Psoas muscle (tissue), 8 donors: ENCODE results near the gene KCNMA1. TPM values are rescaled to one million over a fixed set of nuclear protein-coding genes. Genes with fewer than 3 reads are reported as not detected.

ENCODE experiments used
- ATAC-seq, 4 donors: fragments of 200-7000 bp; cut with Tn5 transposase; one replicate each; pipeline ENCODE4 v1.9.1; 2020; ENCODE audit warnings: moderate library complexity in 3 of 4, mild to moderate bottlenecking in 2 of 4
- DNase-seq, 2 donors: peaks; one replicate each; pipeline ENCODE4 v3.0.0-alpha.2; 2020
- H3K27ac ChIP-seq: fragments of 200-600 bp; one replicate; pipeline ENCODE4 v1.8.0; 2022
- H3K27me3 ChIP-seq, 3 donors: fragments of 200-600 bp in 1 of 3; one replicate each; pipeline versions ENCODE4 v1.6.1 to v1.8.0; 2013 to 2022; ENCODE audit warnings: low read length in 2 of 3, mild to moderate bottlenecking in 2 of 3, moderate library complexity in 1 of 3; ENCODE audit not compliant: insufficient read depth in 3 of 3
- H3K36me3 ChIP-seq, 2 donors: fragments of 200-600 bp in 1 of 2; one replicate each; pipeline versions ENCODE4 v1.6.1 to v1.8.0; 2013 to 2022; ENCODE audit warnings: low read depth in 1 of 2, mild to moderate bottlenecking in 1 of 2, moderate library complexity in 1 of 2; ENCODE audit not compliant: insufficient read depth in 1 of 2
- H3K4me1 ChIP-seq: fragments of 200-600 bp; one replicate; pipeline ENCODE4 v1.8.0; 2022
- H3K4me3 ChIP-seq: fragments of 200-600 bp; one replicate; pipeline ENCODE4 v1.8.0; 2022; ENCODE audit warnings: mild to moderate bottlenecking
- H3K9me3 ChIP-seq: fragments of 200-600 bp; one replicate; pipeline ENCODE4 v1.8.0; 2022
- WGBS, 3 donors: extraction: QIAGEN DNeasy Blood & Tissue Kit; methylation state at CpG; one replicate each; pipeline versions ENCODE4 v1.1.6 to v1.1.7; 2013; 5-methylcytosine and 5-hydroxymethylcytosine counted together
- intact Hi-C, 2 donors: fragments of 100-400 bp; cut with DNase I; formaldehyde crosslinking; loops; one replicate each; pipeline versions ENCODE4 v1.11.0 to v1.14.2; 2022
- polyA plus RNA-seq, 3 donors: library from polyadenylated mRNA; stranded (reverse); fragments of 200-250 nt; gene quantifications; one replicate each; pipeline ENCODE4 v1.2.3, GENCODE V29; 2013
- total RNA-seq, 4 donors: library from RNA; stranded (reverse); fragmentation: NEBNext Ultra II Directional in 2 of 4; extraction: Animal tissue kit (Norgen Biotek cat#: 25700) in 2 of 4; gene quantifications; one replicate each; pipeline versions ENCODE4 v1.2.1 to v1.2.4, GENCODE V29; 2021 to 2023
- TF ChIP-seq, protein P1 (sequence below): fragments of 200-600 bp; IDR thresholded peaks from one replicate; pipeline ENCODE4 v1.8.0; 2022; ENCODE audit warnings: antibody characterized with exemption
- donor health status: healthy with polysubstance abuse.
- donor health status: DM: no; HTN: no; CAD: no; lungs with moderate emphysema.
- donor health status: Bipolar disorder and iron deficiency.
- donor health status: healthy.
- donor health status: DM: yes; HTN: yes; CAD: no.
- donor health status: DM: no; HTN: no; CAD: no.
- donor health status: DM: no; HTN: no; CAD: no.
- donor health status: DM: yes; HTN: yes; CAD: no.

The KCNMA1 gene
- total and polyA plus RNA-seq, 7 donors = 7.9 to 53.0 (median 41.9) TPM

- no peaks in the 10 kb centered on the region for H3K27me3 ChIP-seq
- intact Hi-C loops = no loop called here
- H3K27ac ChIP-seq = no peak overlapping the region
Measured at GRCh38 chr10:77156406-77156879, 481.2 kb downstream of the KCNMA1 start.

DNA sequence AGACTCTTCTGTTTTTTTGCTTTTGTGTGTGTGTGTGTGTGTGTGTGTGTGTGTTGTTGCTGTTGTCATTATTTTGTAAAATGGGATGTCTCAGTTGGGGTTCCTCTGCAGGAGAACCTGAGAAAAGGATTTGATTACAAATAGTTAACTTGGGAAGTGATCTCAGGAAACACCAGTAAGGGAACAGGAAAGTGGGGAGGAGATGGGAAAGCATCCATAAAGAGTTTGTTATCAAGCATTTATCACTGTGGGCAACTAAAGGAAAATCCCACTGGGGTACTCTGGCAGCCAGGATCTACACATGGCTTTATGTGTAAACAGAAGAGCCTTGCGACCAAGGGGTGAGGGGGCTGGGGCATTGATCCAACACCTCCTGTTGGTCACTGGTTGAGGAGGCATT is 485.4 kb downstream of the KCNMA1 start:
- no peak for ATAC-seq
- no peaks in the 10 kb centered on the region for H3K36me3 ChIP-seq
- no peaks in the 10 kb centered on the region for H3K27me3 ChIP-seq
- no peak overlapping the region for H3K4me3 ChIP-seq
- DNase-seq = no peak
- intact Hi-C loops = no loop called here
- 80 to 95% (median 88%) methylated on average over 1 of the region's 1 CpG for WGBS, 3 donors
- H3K9me3 ChIP-seq = no peaks in the 10 kb centered on the region
- TF ChIP-seq, protein P1, sequence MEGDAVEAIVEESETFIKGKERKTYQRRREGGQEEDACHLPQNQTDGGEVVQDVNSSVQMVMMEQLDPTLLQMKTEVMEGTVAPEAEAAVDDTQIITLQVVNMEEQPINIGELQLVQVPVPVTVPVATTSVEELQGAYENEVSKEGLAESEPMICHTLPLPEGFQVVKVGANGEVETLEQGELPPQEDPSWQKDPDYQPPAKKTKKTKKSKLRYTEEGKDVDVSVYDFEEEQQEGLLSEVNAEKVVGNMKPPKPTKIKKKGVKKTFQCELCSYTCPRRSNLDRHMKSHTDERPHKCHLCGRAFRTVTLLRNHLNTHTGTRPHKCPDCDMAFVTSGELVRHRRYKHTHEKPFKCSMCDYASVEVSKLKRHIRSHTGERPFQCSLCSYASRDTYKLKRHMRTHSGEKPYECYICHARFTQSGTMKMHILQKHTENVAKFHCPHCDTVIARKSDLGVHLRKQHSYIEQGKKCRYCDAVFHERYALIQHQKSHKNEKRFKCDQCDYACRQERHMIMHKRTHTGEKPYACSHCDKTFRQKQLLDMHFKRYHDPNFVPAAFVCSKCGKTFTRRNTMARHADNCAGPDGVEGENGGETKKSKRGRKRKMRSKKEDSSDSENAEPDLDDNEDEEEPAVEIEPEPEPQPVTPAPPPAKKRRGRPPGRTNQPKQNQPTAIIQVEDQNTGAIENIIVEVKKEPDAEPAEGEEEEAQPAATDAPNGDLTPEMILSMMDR = no peak
- H3K27ac ChIP-seq = no peak overlapping the region
- H3K4me1 ChIP-seq = peaks cover under 1% of the 10 kb centered on the region

More at GRCh38 chr10:77156406-77156879, 481.2 kb downstream of the KCNMA1 start:
- Histone ChIP-seq H3K4me3 (no peak overlapping the region), H3K9me3 (no peaks in the 10 kb centered on the region), H3K36me3 (no peaks in the 10 kb centered on the region), H3K4me1 (no peaks in the 10 kb centered on the region)
- WGBS, 3 donors = 49 to 70% (median 66%) methylated on average over 5 of the region's 5 CpGs
- DNase-seq (no peak), ATAC-seq (no peak)
- TF ChIP-seq, protein P1 = no peak

DNA sequence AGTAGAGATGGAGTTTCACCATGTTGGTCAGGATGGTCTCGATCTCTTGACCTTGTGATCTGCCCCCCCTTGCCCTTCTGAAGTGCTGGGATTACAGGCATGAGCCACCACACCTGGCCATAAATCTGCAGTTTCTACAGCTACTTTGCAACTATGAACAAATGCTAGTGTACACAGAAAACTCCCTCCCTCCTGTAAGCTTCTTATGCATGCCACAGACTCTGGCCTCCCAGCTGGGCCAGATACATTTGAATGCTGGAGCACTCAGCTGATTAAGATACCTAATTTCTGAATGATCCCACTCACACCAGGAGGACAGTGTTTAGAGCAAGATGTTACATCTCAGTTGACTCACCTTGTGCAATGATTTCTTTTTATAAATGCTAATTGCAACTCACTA is 486.2 kb downstream of the KCNMA1 start:
- H3K36me3 ChIP-seq = no peaks in the 10 kb centered on the region
- TF ChIP-seq, protein P1 = no peak
- intact Hi-C loops = no loop called here
- no peaks in the 10 kb centered on the region for H3K27me3 ChIP-seq
- H3K4me3 ChIP-seq = no peak overlapping the region
- no peaks in the 10 kb centered on the region for H3K9me3 ChIP-seq
- WGBS, 3 donors = 80 to 95% (median 88%) methylated on average over 1 of the region's 1 CpG
- ATAC-seq = no peak
- H3K27ac ChIP-seq = no peak overlapping the region
- no peak for DNase-seq
- peaks cover 7% of the 10 kb centered on the region for H3K4me1 ChIP-seq

DNA sequence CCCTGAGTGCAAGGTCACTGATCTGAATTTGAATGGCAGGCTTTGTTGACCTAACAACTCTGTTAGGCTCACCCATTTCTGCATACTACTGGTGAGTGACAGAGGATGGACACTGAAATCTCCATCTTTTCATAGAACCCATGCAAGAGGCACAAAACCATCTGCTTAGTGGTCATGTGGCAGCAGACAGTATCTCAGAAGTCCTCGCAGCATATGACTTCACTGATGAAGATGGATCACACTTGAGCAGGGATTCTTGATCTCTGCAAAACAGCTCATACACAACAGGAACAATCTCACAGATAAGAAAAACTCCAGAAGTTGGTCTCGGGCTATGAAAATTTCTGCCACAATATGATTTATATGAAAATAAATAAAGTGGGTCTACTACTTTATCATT is 487.9 kb downstream of the KCNMA1 start:
- no peak overlapping the region for H3K4me3 ChIP-seq
- H3K4me1 ChIP-seq = peaks cover 7% of the 10 kb centered on the region
- H3K27me3 ChIP-seq = no peaks in the 10 kb centered on the region
- no peaks in the 10 kb centered on the region for H3K9me3 ChIP-seq
- no peaks in the 10 kb centered on the region for H3K36me3 ChIP-seq
- intact Hi-C loops = no loop called here
- no peak for DNase-seq
- H3K27ac ChIP-seq = no peak overlapping the region
- ATAC-seq = no peak
- 91 to 95% (median 94%) methylated on average over 2 of the region's 2 CpGs for WGBS, 3 donors
- TF ChIP-seq, protein P1 = no peak

GRCh38 chr10:77149001-77149400 is 488.6 kb downstream of the KCNMA1 start:
- ATAC-seq (no peak), DNase-seq (no peak)
- H3K27me3 ChIP-seq = no peaks in the 10 kb centered on the region
- no peak overlapping the region for H3K27ac ChIP-seq
- no peaks in the 10 kb centered on the region for H3K9me3 ChIP-seq
- intact Hi-C loops = no loop called here
- 87 to 89% (median 89%) methylated on average over 4 of the region's 4 CpGs for whole genome bisulfite sequencing, 3 donors
- H3K4me1 ChIP-seq = peaks cover 7% of the 10 kb centered on the region
- TF ChIP-seq, protein P1 = no peak
- H3K4me3 ChIP-seq = no peak overlapping the region
- H3K36me3 ChIP-seq = no peaks in the 10 kb centered on the region
